ENCODE results near the gene NIP7.

DNA sequence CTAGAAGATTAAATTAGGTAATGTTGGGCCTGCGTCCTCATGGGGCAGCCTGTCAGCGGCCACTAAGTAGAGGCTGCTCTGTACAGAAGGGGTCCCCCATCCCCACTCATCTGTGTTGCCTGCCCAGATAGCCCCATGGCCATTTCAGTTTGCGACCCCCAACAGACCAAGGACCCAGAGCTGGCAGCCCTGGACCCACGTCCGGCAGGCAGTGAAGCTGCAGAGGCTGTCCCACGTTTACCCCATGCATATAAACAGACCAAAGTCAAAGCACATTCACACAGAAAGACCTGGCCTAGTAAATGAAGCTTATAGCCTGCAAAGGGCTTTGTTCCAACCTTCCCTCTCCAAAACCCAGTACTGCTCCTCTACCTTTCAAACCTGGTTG, 13.8 kb upstream of the NIP7 start:
- TF ChIP-seq, protein P1, sequence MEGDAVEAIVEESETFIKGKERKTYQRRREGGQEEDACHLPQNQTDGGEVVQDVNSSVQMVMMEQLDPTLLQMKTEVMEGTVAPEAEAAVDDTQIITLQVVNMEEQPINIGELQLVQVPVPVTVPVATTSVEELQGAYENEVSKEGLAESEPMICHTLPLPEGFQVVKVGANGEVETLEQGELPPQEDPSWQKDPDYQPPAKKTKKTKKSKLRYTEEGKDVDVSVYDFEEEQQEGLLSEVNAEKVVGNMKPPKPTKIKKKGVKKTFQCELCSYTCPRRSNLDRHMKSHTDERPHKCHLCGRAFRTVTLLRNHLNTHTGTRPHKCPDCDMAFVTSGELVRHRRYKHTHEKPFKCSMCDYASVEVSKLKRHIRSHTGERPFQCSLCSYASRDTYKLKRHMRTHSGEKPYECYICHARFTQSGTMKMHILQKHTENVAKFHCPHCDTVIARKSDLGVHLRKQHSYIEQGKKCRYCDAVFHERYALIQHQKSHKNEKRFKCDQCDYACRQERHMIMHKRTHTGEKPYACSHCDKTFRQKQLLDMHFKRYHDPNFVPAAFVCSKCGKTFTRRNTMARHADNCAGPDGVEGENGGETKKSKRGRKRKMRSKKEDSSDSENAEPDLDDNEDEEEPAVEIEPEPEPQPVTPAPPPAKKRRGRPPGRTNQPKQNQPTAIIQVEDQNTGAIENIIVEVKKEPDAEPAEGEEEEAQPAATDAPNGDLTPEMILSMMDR (IDR thresholded peaks at IDR 0.05) = no peak
- TF ChIP-seq POLR2A (IDR thresholded peaks at IDR 0.05) = no peak

Measured in testis (tissue), 2 donors.